Stimulated activated CD4-positive, alpha-beta T cell treated with anti-CD3 and anti-CD28 coated beads, Interleukin-4, amount 100 ng/mL, for 4 hours (primary cell): Measurements from ENCODE around the gene MIPOL1.
"Not testable (repeated sequence)": the region's sequence is repeated elsewhere in the genome, so short reads cannot be mapped to it uniquely, and the experiment has no call there.

Source experiments
- DNase-seq, 2 experiments: peaks; one replicate each; pipeline ENCODE4 v3.0.0-alpha.2; 2020

The MIPOL1 gene

GRCh38 chr14:37197421-37198272 is at the start of gene MIPOL1:
TSS of gene MIPOL1 (plus strand) at chr14:37197937. CDS start at chr14:37247889, 49,952 bp downstream.
- DNase-seq = peak; percentile 8 to 23

GRCh38 chr14:37150414-37150813 is 47.3 kb upstream of the MIPOL1 start:
- no peak for DNase-seq

GRCh38 chr14:37153005-37153404 is 44.7 kb upstream of the MIPOL1 start:
- no peak for DNase-seq

- DNase-seq = no peak
Observed at GRCh38 chr14:37153483-37153882, 44.3 kb upstream of the MIPOL1 start.

GRCh38 chr14:37157987-37158386 is 39.8 kb upstream of the MIPOL1 start:
- no peak for DNase-seq

GRCh38 chr14:37162307-37162706 is 35.4 kb upstream of the MIPOL1 start:
- DNase-seq = not testable (repeated sequence)

GRCh38 chr14:37165794-37166193 is 31.9 kb upstream of the MIPOL1 start:
- DNase-seq = no peak

GRCh38 chr14:37167151-37168047 is 30.3 kb upstream of the MIPOL1 start:
- DNase-seq = no peak

GRCh38 chr14:37168721-37169120 is 29.0 kb upstream of the MIPOL1 start:
- no peak for DNase-seq

GRCh38 chr14:37170237-37170636 is 27.5 kb upstream of the MIPOL1 start:
- DNase-seq = no peak

- no peak for DNase-seq
Observed at GRCh38 chr14:37170993-37171392, 26.7 kb upstream of the MIPOL1 start.

- no peak for DNase-seq
Observed at GRCh38 chr14:37171678-37172023, 26.1 kb upstream of the MIPOL1 start.

- DNase-seq = no peak
Observed at GRCh38 chr14:37172024-37172869, 25.5 kb upstream of the MIPOL1 start, which contains the start of gene SLC25A21. TSS of gene SLC25A21 (minus strand) at chr14:37172606.

- no peak for DNase-seq
Observed at GRCh38 chr14:37172936-37173614, 24.7 kb upstream of the MIPOL1 start.

GRCh38 chr14:37179896-37180502 is 17.7 kb upstream of the MIPOL1 start:
- no peak for DNase-seq

GRCh38 chr14:37180886-37181285 is 16.9 kb upstream of the MIPOL1 start:
- not testable (repeated sequence) for DNase-seq

GRCh38 chr14:37181441-37181840 is 16.3 kb upstream of the MIPOL1 start:
- no peak for DNase-seq

- not testable (repeated sequence) for DNase-seq
Observed at GRCh38 chr14:37184520-37184919, 13.2 kb upstream of the MIPOL1 start.

- DNase-seq = no peak
Observed at GRCh38 chr14:37185670-37186069, 12.1 kb upstream of the MIPOL1 start.

- DNase-seq = no peak
Observed at GRCh38 chr14:37186865-37187264, 10.9 kb upstream of the MIPOL1 start.

- no peak for DNase-seq
Observed at GRCh38 chr14:37187294-37187693, 10.4 kb upstream of the MIPOL1 start.
